GM23248 (cell line): Measurements from ENCODE around the gene NIP7.

ENCODE experiments used
- EZH2 ChIP-seq: fragments of 200-600 bp; sonication (generic); IDR thresholded peaks from 2 replicates; pipeline ENCODE4 v1.6.1; 2018; ENCODE audit warnings: antibody characterized with exemption, mild to moderate bottlenecking; ENCODE audit not compliant: insufficient read depth, poor library complexity, severe bottlenecking
- EZH2phosphoT487 ChIP-seq: fragments of 200-600 bp; sonication (generic); IDR thresholded peaks from 2 replicates; pipeline ENCODE4 v1.6.1; 2018; ENCODE audit warnings: antibody characterized with exemption, moderate library complexity, mild to moderate bottlenecking, low read depth; ENCODE audit not compliant: insufficient read depth

GRCh38 chr16:69381231-69381630, 41.7 kb downstream of the NIP7 start:
- TF ChIP-seq EZH2phosphoT487 (no peak), EZH2 (no peak)
